DND-41 (cell line): ENCODE results near the gene LRP5.

Experiments used
- ATAC-seq: fragments of 200-7000 bp; cut with Tn5 transposase; 3 replicates; pipeline ENCODE4 v1.9.1; 2021; ENCODE audit warnings: low read depth; ENCODE audit not compliant: insufficient read depth
- DNase-seq: peaks from one replicate; pipeline ENCODE4 v3.0.0-alpha.2; 2020
- H2AFZ ChIP-seq: 2 replicates; pipeline ENCODE4 v1.6.0; 2012; ENCODE audit warnings: low read depth, low read length
- H3K27ac ChIP-seq: 2 replicates; pipeline ENCODE4 v1.5.1; 2012; ENCODE audit warnings: low read length, inconsistent platforms
- H3K27me3 ChIP-seq: fragments of 200-600 bp; sonication (generic); 2 replicates; pipeline ENCODE4 v1.6.0; 2012; ENCODE audit warnings: low read length, mild to moderate bottlenecking, inconsistent platforms; ENCODE audit not compliant: insufficient read depth, poor library complexity
- H3K36me3 ChIP-seq: 2 replicates; pipeline ENCODE4 v1.5.1; 2012; ENCODE audit warnings: low read length, inconsistent platforms; ENCODE audit not compliant: insufficient read depth
- H3K4me1 ChIP-seq: 2 replicates; pipeline ENCODE4 v1.5.1; 2012; ENCODE audit warnings: mild to moderate bottlenecking, low read length; ENCODE audit not compliant: insufficient read depth
- H3K4me2 ChIP-seq: 2 replicates; pipeline ENCODE4 v1.6.0; 2012; ENCODE audit warnings: mild to moderate bottlenecking, moderate library complexity, low read length, inconsistent platforms; ENCODE audit not compliant: insufficient read depth
- H3K4me3 ChIP-seq, 2 experiments: fragments of 200-600 bp in 1 of 2; shearing (Covaris generic) in 1 of 2; 2 replicates each; pipeline ENCODE4 v1.5.1; 2012 to 2016; ENCODE audit warnings: inconsistent platforms in 2 of 2, low read length in 2 of 2, mild to moderate bottlenecking in 2 of 2, low read depth in 1 of 2, moderate library complexity in 1 of 2
- H3K79me2 ChIP-seq: 2 replicates; pipeline ENCODE4 v1.6.0; 2012; ENCODE audit warnings: low read length, inconsistent platforms; ENCODE audit not compliant: insufficient read depth
- H3K9ac ChIP-seq: 2 replicates; pipeline ENCODE4 v1.6.0; 2012; ENCODE audit warnings: low read depth, mild to moderate bottlenecking, inconsistent platforms, low read length, moderate library complexity
- H3K9me3 ChIP-seq: 2 replicates; pipeline ENCODE4 v1.5.1; 2012; ENCODE audit warnings: low read length, moderate library complexity, mild to moderate bottlenecking, inconsistent platforms; ENCODE audit not compliant: insufficient read depth, severe bottlenecking
- H4K20me1 ChIP-seq: 2 replicates; pipeline ENCODE4 v1.6.0; 2012; ENCODE audit warnings: low read length; ENCODE audit not compliant: insufficient read depth
- CTCF ChIP-seq: IDR thresholded peaks from 2 replicates; pipeline ENCODE4 v1.5.1; 2012; ENCODE audit warnings: borderline replicate concordance, low read length, moderate library complexity, mild to moderate bottlenecking; ENCODE audit not compliant: poor library complexity, severe bottlenecking; ENCODE audit errors: extremely low read depth
- EZH2 ChIP-seq: IDR thresholded peaks from 3 replicates; pipeline ENCODE4 v1.6.1; 2012; ENCODE audit warnings: borderline replicate concordance, low read depth, mild to moderate bottlenecking, moderate library complexity, low read length, inconsistent platforms; ENCODE audit not compliant: severe bottlenecking

Gene LRP5

GRCh38 chr11:68363776-68364175, 51.4 kb downstream of the LRP5 start:
- Histone ChIP-seq H3K4me3 (no peak overlapping the region), H3K9me3 (no peaks in the 10 kb centered on the region), H4K20me1 (0 out of 2 replicates have a peak, but pooled peaks cover 3% of the 10 kb centered on the region), H3K79me2 (no peaks in the 10 kb centered on the region), H2AFZ (no peak overlapping the region), H3K4me2 (no peak overlapping the region), H3K4me1 (no peaks in the 10 kb centered on the region), H3K27ac (no peak overlapping the region), H3K9ac (no peak overlapping the region), H3K27me3 (no peaks in the 10 kb centered on the region), H3K36me3 (peaks cover 24% of the 10 kb centered on the region)
- no peak for DNase-seq
- no peak for ATAC-seq
- no peak for TF ChIP-seq EZH2
- TF ChIP-seq CTCF = no peak

- no peak overlapping the region for H2AFZ ChIP-seq
- TF ChIP-seq EZH2 (no peak), CTCF (no peak)
- no peaks in the 10 kb centered on the region for H3K79me2 ChIP-seq
- no peak overlapping the region for H3K4me3 ChIP-seq
- ATAC-seq (no peak), DNase-seq (no peak)
- H3K27me3 ChIP-seq = no peaks in the 10 kb centered on the region
- no peaks in the 10 kb centered on the region for H3K4me1 ChIP-seq
- no peak overlapping the region for H3K4me2 ChIP-seq
- H3K9me3 ChIP-seq = no peaks in the 10 kb centered on the region
- no peak overlapping the region for H3K9ac ChIP-seq
- peaks cover 19% of the 10 kb centered on the region for H3K36me3 ChIP-seq
- H4K20me1 ChIP-seq = 0 out of 2 replicates have a peak, but pooled peaks cover 3% of the 10 kb centered on the region
- H3K27ac ChIP-seq = no peak overlapping the region
These were observed 52.2 kb downstream of the LRP5 start for GRCh38 chr11:68364581-68364980.

- TF ChIP-seq EZH2 = no peak
- no peak for TF ChIP-seq CTCF
- H3K9ac ChIP-seq = no peak overlapping the region
- H3K27me3 ChIP-seq = no peaks in the 10 kb centered on the region
- H3K4me2 ChIP-seq = no peak overlapping the region
- no peaks in the 10 kb centered on the region for H3K9me3 ChIP-seq
- ATAC-seq = no peak
- H3K27ac ChIP-seq = no peak overlapping the region
- no peaks in the 10 kb centered on the region for H3K4me1 ChIP-seq
- H3K4me3 ChIP-seq = no peak overlapping the region
- H2AFZ ChIP-seq = no peak overlapping the region
- peaks cover 11% of the 10 kb centered on the region for H3K36me3 ChIP-seq
- no peaks in the 10 kb centered on the region for H4K20me1 ChIP-seq
- no peak for DNase-seq
- H3K79me2 ChIP-seq = no peaks in the 10 kb centered on the region
These were observed 53.6 kb downstream of the LRP5 start for GRCh38 chr11:68365943-68366435.

- H4K20me1 ChIP-seq = 0 out of 2 replicates have a peak, but pooled peaks cover under 1% of the 10 kb centered on the region
These were observed 54.9 kb downstream of the LRP5 start for GRCh38 chr11:68367252-68367651.

More at GRCh38 chr11:68367252-68367651, 54.9 kb downstream of the LRP5 start:
- H3K9ac ChIP-seq = no peak overlapping the region
- TF ChIP-seq CTCF (no peak), EZH2 (no peak)
- no peak overlapping the region for H3K4me3 ChIP-seq
- no peak overlapping the region for H3K4me2 ChIP-seq
- no peaks in the 10 kb centered on the region for H3K27me3 ChIP-seq
- no peaks in the 10 kb centered on the region for H3K4me1 ChIP-seq
- DNase-seq = no peak
- H3K36me3 ChIP-seq = peaks cover 11% of the 10 kb centered on the region
- ATAC-seq = no peak
- no peaks in the 10 kb centered on the region for H3K79me2 ChIP-seq
- H2AFZ ChIP-seq = no peak overlapping the region
- H3K27ac ChIP-seq = no peak overlapping the region
- no peaks in the 10 kb centered on the region for H3K9me3 ChIP-seq
